Measurements from ENCODE around the gene TMEM129.

Gene TMEM129, protein sequence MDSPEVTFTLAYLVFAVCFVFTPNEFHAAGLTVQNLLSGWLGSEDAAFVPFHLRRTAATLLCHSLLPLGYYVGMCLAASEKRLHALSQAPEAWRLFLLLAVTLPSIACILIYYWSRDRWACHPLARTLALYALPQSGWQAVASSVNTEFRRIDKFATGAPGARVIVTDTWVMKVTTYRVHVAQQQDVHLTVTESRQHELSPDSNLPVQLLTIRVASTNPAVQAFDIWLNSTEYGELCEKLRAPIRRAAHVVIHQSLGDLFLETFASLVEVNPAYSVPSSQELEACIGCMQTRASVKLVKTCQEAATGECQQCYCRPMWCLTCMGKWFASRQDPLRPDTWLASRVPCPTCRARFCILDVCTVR

DNA sequence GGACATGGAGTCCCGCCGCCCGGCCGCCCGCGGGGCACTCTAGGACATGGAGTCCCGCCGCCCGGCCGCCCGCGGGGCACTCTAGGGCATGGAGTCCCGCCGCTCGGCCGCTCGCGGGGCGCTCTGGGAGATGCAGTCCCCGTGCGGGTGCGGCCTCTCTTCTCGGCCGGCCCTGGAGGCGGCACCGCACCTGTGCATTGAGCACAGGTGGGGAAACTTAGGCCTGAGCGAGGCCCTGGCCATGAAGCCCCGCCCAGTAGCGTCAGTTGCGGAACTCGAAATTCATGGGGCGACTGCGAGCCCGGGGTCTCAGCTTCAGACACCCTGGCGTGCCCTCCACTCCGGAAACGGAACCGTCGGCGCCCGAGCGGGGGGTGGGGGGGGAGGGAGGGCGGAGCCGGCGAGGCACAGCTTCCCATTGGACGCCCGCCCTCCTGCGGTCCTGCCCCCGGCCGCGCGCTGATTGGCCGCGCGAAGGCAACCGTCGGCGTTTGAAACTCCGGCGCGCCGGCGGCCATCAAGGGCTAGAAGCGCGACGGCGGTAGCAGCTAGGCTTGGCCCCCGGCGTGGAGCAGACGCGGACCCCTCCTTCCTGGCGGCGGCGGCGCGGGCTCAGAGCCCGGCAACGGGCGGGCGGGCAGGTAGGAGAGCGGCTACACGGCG, at the start of gene TMEM129, which contains the start of gene TACC3:
TMEM129 (minus strand) TSS at position 321 of the 663 bp plus-strand sequence. CDS start 486 bp downstream, outside the sequence.
TACC3 (plus strand) TSS at position 519 of the 663 bp plus-strand sequence. CDS start 1,901 bp downstream, outside the sequence.
- DNase-seq (ENCODE audit: low read depth, low spot score), result peak; percentile 86

DNA sequence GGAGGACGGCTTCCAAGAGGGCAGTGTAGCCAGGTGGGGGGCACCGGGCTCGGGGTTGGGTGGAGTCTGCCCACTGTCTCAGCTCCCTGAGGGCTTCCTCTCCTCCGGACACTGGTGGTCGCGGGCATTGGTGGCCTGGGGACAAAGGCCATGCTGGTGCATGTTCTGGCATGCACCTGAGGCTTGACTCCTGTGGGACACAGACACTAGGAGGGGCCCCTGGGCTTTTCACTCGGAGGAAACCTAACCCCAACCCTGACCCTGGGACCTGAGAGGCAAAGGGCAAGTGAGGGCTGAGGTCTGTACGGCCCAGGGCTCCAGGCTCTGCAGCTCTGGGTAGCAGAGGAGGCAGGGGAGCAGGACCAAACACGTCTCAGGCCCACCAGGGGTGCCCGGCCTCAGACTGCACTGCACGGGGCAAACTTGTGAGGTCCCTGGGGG, 49.7 kb upstream of the TMEM129 start:
- no peak for DNase-seq (ENCODE audit: low read depth, low spot score)

DNA sequence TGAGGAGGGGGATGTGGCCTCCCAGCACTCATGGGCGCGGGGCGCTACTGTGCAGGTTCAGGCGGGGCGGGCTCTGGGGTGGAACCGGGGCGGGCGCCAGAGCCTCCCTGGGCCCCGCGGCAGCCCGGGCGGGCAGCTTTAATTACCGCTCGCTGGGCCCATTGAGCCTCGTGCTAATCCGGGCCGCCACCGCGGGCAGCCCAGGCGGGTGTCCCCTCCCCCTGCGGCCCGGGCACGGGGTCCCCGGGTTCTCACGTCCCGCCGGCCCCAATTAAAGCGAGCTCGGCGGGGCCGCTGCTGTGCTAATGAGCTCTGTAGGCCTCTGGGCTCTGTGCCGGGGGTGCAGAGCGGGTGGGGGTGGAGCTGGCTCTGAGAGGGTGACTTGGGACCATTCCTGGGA, 49.1 kb upstream of the TMEM129 start:
- DNase-seq (ENCODE audit: low read depth, low spot score), result no peak

DNA sequence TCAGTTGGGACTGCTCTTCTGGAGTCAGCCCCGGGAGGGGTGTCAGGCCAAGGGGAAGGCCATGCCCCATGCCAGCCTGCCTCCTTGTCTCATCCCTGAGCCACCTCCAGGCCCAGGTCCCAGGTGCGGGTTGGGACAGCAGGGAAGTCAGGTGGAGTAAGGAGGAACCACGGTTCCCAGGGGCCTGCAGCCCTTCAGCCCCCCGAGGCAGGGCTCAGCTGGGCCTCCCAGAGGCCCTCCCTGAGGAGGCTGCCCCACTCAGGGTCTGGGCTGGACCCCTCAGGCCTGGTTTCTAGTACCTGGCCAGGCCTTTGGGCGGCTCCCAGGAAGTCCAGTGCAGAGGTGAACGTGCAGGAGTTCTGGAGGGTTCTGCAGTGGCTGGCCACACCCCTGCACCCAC, 48.6 kb upstream of the TMEM129 start:
- DNase-seq (ENCODE audit: low read depth, low spot score), result no peak

DNA sequence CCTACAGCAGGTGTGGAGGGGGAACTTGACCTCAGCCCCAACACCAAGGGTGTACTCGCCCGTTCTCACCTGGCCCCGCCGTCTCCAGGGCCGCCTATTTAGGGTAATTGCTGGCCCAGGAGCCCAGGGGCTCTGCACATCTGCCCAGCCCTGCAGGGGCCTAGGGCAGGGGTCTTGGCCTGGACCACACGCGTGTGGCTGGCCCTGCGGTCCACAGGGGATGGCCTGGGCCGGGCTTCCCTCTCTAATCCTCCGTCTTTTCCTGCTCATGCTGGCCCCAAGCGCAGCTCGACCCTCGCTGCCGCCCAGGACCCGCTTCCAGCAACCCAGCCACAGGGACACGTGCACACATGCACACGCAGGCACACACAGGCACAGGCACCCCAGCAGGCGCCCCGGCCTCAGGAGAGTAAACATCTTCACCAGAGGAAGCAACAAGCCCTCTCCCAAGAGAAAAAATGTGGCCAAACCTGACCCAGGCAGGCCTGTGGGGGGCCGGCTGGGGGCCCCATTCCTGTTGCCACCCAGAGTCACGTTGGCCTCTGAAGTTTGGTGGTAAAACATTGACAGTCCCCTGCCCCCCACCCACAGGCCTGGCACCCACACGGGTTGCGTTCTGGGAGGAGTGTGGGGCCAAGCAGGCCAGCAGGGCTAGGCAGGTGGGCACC, 47.4 kb upstream of the TMEM129 start:
- DNase-seq (ENCODE audit: low read depth, low spot score), result no peak

DNA sequence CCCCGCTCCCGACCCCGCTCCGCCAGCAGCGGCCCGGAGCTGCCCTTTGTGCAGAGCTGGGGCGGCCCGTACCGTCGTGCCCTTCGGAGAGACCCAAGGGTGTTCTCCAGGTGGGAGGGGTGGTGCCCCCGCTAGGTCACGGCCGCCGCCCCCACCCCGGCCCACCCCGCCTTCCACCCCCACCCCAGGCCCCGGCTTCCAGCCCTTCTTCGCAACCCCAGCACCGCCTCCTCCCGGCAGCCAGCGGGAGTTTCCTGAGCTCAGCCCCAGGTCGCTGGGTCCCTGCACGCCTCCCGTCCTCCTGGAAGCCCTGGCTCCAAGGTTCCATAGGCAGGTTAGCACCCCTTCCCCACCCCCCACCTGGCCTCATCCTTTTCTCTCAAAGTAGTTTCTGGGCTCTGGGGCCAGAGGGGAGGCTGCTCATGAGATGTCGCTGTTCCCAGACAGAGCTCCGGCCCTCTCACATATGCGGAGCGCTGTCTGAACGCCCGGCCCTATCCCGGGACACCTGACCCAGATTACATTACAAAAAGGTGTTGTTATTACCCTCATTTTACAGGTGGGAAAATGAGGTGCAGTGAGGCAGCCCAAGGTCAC, 46.7 kb upstream of the TMEM129 start:
- DNase-seq (ENCODE audit: low read depth, low spot score), result no peak

DNA sequence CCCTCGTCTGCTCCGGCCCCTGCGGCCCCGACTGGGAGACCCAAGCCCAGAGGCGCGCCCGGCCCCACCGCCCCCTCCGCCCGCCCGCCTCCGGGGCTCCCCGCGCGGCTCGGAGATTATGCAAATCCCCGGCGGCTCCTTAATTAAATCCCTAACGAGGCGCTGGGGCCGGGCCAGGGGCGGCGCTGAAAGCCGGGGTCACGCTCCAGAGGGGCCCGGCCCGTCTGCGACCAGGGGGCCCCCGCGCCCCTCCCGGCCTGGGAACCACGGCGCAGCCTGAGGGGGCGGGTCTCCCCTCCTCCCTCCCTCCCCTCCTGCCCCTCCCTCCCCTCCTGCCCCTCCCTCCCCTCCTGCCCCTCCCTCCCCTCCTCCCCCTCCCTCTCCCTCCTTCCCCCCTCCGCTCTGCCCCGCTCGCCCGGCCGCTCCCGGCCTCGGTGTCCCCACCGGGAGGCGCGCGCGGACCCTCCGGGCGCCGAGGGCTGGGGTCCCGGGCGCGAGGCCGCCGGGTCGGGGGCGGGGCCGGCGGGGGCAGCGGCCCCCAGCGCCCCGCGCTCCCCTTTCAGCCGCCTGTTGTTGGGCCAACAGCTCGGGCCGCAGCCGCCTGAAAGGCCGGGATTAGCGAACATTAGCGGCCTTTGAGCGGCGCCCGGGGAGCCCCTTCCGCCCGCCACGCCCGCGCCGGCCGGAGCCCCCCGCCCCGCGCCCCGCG, 46.1 kb upstream of the TMEM129 start:
- no peak for DNase-seq (ENCODE audit: low read depth, low spot score)

DNA sequence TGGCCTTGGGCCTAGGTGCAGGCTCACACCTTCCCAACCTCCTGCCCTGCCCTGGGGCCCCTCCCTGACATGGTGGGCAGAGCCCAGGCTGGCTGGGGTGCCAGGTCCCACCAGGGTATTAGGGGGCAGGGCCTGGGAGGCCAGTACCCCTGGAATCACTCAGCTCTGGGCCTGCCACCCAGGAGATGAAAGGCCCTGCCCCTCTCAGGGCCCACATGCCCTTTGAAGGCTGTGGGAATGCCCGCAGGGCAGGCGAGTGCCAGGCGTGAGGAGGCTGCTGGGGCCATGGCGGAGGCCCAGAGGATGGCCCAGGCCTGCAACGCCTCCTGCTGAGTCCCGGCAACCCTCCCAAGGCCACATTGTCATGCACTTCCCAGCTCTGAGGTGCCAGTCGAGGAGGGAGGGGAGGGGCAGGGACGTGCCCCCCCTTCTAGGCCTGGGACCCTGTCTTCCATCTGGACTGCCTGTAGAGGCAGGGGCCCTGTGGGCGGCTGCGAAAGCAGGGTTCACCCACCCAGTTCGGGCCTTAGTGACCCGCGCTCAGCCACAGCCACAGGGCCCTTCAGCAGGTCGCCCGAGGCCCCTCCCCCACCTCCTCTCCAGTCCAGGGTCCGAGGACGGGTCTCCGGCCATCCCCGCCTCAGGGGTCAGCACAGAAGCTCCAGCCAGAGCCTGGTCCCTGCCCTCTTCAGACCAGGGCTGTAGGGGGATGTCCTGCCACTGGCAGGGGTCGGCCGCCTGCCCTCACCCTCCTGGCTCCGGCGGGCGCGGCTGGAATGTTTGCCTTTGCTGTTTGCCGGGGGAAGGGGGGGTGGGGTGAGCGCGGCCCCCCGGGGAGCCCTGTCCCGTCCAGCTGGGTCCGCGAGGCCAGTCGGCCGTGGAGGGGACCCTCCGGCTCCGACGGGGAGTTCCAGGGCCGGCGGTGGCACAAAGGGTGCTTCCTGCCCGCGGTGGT, 45.3 kb upstream of the TMEM129 start:
- DNase-seq (ENCODE audit: low read depth, low spot score), result no peak

DNA sequence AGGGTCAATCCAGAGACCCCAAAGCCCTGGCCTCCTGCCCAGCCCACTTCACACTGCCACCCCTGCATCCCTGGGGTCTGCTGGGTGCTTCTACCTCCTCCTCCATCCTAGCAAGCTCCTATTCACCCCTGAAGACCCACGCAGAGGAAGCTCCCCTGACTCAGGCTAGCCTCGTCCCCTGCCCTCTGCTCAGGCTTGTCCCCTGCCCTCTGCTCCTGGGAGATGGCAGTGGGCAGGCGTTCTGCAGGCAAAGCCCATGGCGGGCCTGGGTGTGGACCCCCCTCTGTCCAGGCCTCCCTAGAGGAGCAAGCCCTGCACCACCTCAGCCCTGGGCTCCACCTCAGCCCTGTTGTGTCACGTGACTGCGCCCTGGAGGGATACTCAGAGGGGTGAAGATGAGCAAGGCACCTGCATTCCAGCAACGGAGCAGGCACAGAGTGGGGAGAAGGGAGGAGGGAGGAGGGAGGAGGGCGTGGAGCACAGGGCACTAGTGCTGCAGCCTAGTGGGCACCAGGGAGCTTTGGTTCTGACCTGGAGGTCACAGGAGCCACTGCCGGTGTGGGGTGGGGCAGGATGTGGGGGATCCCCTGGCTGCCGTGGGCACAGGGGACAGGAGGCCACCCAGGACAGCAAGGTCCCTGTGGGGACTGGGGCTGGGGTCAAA, 44.4 kb upstream of the TMEM129 start:
- DNase-seq (ENCODE audit: low read depth, low spot score), result no peak

DNA sequence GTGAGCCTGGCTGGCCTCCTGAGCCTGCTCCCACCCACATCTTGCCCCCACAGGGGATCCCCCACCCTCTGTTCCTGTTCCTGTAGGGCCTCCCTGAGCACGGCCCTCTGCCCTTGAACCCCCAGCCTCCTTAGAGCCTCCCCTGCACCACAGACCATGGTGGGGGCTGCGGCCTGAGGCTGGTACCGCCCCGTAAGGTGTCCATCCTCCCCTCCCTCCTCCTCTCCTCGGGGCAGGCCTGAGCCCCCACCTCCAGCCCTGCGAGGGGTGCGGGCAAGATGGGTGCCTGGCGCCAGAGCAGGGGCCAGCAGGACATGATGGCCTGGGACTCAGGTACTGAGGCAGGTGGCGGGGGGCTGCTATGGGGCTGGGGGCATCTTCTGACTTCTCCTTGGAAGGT, 43.5 kb upstream of the TMEM129 start:
- DNase-seq (ENCODE audit: low read depth, low spot score), result no peak

DNA sequence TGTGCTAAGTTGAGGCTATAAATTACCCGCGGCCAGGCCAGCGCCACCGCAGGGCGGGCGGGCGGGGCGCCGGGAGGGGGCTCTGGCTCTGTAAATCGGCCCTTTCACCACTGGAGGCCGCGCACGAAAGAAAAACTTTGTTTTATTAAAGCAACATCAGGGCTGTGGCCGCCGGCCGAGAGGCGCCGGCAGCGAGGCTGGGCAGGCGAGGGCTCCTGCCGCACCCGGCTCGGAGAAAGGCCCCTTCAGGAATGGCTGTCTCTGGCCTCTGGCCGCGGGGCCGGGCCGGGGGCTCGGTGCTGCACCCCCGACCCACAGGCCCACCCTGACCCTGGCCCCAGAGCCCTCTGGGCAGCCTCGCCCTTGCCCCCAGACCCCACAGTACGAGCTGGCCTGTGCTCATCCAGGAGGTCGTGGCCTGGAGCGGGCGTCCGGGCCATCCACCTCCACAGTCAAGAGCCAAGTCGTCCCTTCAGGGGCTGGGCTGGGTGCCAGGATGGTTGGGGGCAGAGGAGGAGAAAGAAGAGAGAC, 42.5 kb upstream of the TMEM129 start:
- no peak for DNase-seq (ENCODE audit: low read depth, low spot score)

DNA sequence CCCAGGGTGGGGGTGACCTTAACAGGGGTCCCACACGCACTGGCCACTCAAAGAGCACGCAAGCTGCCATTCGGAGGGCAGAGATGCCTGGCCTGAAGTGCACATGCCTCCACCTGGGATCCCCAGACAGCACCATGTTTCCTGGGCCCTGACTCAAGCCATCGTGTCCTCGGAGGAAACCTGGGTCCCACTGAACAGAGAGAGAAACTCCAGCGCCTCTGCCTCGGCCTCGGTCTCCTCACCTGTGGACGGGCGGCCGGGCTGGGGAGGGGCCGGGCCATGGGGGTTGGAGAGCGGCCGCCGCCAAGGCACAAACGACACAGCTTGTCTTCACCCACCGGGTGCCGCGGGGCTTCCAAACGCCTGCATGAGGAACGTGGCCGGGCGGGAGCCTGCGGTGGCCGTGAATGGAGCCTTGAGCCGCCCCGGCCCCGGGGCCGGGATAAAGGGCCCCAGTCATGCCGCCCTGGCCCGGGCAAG, 42.0 kb upstream of the TMEM129 start:
- DNase-seq (ENCODE audit: low read depth, low spot score), result no peak

DNA sequence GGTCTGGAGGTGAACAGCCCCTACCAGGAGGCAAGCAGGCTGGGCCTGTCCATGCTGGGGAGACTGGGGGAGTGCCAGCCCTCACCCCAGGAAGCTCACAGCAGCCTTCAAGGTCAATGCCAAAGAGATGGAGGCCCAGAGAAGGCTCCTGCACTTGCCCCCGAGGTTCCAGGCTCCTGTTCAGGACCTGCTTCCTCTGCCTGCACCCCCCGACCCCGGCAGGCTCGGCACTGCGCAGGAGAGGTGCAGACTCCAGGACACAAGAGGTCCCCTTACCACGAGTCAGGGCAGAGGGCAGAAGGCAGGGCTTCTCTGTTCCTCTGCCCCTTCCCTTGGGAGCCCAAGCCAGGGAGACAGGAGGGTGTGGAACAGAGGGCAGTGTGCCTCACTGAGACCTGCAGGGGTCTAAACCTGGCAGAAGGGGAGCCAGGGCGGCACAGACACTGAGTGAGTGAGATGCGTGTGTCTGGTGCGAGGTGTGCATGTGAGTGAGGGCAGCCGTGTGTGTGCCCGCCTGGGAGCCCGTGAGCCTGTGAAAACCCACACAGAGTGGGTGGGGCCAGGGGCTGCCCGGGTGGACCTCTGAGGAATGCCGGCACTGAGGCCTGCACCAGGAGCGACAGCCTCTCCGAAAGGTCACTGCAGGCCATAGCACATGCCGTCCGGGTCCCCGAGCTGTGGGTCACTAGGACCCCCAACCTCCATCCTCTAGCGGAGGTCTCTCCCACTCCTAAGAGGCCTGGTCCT, 41.3 kb upstream of the TMEM129 start:
- no peak for DNase-seq (ENCODE audit: low read depth, low spot score)

DNA sequence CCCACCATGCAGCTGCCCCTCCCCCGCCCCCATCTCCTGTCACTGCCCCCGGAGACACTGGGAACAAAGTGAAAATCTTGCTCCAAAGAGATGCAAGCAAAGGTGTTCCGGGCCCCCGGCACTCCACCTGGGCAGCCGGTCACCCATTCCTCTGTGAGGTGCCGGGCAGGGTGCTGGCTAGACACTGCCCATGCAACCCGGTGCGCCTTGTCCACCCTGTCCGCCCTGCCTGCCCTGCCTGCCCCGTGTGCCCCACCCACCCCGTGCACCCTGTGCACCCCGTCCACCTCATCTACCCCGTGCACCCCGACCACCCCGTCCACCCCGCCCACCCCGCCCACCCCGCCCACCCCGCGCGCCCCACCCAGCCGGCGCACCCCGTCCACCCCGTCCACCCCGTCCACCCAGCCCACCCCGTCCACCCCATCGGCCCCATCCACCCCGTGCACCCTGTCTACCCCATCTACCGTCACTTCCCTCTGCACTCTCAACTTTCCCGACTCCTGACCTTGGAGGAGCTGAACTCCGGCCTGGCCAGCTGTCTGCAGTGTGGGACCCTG, 40.1 kb upstream of the TMEM129 start:
- no peak for DNase-seq (ENCODE audit: low read depth, low spot score)

DNA sequence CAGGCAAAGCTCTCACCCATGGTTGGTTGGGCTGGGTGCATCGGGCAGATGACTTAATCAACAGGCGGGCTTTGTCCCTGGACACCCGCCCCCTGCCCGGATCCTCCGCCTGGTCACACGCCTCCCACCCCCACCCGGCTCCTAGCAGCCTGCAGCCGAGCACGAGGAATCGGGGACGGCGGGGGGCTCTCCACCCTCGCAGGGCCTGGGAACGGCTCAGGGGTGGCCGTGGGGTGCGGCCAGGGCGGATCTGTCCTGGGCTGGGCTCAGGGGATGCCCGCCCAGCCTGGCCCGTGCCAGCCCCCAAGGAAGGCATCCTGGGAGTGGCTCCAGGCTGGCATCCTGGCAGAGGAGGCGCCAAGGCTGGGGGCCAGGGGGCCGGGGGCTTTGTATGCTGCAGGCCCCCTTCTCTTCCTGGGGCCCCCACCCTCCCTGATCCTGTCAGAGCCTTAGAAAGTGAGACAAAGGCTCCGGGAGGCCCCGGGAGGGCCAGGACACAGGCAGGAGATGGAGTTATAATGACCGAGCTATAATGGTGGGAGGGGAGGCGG, 39.5 kb upstream of the TMEM129 start:
- no peak for DNase-seq (ENCODE audit: low read depth, low spot score)

DNA sequence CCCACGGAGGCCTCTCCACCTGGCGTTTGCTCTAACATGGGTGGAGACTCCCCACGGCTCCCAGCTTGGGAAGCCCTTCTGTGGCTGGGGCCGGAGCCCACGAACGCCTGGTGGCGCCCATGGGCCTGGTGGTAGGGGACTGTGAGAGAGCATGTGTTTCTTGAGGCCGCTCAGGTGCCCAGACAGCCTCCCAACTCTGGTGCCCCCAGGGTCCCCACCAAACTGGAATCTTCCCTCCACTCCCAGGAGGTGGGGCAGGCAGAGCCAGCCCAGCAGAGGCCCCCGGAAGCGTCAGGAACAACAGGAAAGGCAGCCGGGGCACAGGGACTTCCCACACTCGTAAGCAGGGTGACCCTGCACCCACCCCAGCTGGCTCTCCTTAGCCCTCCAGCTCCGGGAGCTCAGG, 38.7 kb upstream of the TMEM129 start:
- no peak for DNase-seq (ENCODE audit: low read depth, low spot score)

DNA sequence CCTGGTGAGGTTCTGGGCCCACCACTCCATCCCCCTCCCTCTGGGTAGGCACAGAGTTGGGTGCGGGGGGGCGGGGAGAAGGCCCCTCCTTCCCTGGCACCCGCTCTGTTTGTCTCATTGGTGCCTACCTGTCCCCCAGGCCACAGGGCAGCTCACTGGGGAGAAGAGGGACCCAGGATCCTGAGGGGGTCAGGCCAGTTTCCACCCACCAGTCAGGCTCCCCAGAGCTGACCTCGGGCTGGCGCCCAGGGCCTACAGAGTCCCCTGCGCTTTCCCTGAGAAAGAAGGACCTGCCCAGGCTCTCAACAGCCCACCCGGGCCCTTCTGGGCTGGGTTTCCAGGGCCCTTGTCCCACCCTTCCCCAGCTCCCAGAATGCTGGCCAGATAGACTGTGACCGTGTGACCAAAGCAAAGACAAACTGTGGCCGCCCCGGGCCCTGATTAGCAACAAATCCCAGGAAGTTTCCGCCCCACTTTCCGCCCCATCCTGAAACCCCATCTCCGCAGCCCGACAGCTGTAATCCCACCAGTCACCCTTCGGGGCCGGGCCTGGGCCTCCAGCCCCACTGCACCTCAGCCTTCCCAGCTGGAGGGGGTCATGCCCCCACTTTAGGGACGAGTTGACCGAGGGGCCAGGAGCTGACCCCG, 38.2 kb upstream of the TMEM129 start:
- DNase-seq (ENCODE audit: low read depth, low spot score), result no peak

Measured in activated naive CD8-positive, alpha-beta T cell treated with anti-CD3 and anti-CD28 coated beads, Interleukin-2, amount 50 U/mL, for 16 hours (primary cell).